ENCODE results near the gene YY1AP1.
A peak's percentile ranks its signal among the peaks of the same experiment; 100 is the strongest.
"Not testable (repeated sequence)": the region's sequence is repeated elsewhere in the genome, so short reads cannot be mapped to it uniquely, and the experiment has no call there.

The YY1AP1 gene

GRCh38 chr1:155645034-155645598, 43.5 kb downstream of the YY1AP1 start:
- DNase-seq: no peak

- DNase-seq: no peak
Measured at GRCh38 chr1:155643230-155643629, 45.3 kb downstream of the YY1AP1 start.

GRCh38 chr1:155642559-155643180, 45.9 kb downstream of the YY1AP1 start:
- not testable (repeated sequence) for DNase-seq

- DNase-seq: no peak
Measured at GRCh38 chr1:155640367-155640766, 48.2 kb downstream of the YY1AP1 start.

- no peak for DNase-seq
Measured at GRCh38 chr1:155636397-155637153, 52.0 kb downstream of the YY1AP1 start.

GRCh38 chr1:155626428-155626827, 62.1 kb downstream of the YY1AP1 start:
- DNase-seq: not testable (repeated sequence)

GRCh38 chr1:155623357-155623756, 65.2 kb downstream of the YY1AP1 start:
- DNase-seq: no peak

- no peak for DNase-seq
Measured at GRCh38 chr1:155622191-155622590, 66.4 kb downstream of the YY1AP1 start.

- not testable (repeated sequence) for DNase-seq
Measured at GRCh38 chr1:155613226-155613625, 75.3 kb downstream of the YY1AP1 start.

- DNase-seq: not testable (repeated sequence)
Measured at GRCh38 chr1:155610257-155610647, 78.3 kb downstream of the YY1AP1 start.

GRCh38 chr1:155609515-155610256, 78.9 kb downstream of the YY1AP1 start, which contains the start of gene MSTO1:
MSTO1 (plus strand) TSS chr1:155610218; CDS start chr1:155610249, 31 bp downstream.
- DNase-seq: peak; percentile 99
